DMS53 (cell line): Measurements from ENCODE around the gene MTIF3.

Source experiments
- DNase-seq: peaks from one replicate; lab custom pipeline; 2025; lab: John Stamatoyannopoulos, UW

MTIF3 gene, protein sequence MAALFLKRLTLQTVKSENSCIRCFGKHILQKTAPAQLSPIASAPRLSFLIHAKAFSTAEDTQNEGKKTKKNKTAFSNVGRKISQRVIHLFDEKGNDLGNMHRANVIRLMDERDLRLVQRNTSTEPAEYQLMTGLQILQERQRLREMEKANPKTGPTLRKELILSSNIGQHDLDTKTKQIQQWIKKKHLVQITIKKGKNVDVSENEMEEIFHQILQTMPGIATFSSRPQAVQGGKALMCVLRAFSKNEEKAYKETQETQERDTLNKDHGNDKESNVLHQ

DNA sequence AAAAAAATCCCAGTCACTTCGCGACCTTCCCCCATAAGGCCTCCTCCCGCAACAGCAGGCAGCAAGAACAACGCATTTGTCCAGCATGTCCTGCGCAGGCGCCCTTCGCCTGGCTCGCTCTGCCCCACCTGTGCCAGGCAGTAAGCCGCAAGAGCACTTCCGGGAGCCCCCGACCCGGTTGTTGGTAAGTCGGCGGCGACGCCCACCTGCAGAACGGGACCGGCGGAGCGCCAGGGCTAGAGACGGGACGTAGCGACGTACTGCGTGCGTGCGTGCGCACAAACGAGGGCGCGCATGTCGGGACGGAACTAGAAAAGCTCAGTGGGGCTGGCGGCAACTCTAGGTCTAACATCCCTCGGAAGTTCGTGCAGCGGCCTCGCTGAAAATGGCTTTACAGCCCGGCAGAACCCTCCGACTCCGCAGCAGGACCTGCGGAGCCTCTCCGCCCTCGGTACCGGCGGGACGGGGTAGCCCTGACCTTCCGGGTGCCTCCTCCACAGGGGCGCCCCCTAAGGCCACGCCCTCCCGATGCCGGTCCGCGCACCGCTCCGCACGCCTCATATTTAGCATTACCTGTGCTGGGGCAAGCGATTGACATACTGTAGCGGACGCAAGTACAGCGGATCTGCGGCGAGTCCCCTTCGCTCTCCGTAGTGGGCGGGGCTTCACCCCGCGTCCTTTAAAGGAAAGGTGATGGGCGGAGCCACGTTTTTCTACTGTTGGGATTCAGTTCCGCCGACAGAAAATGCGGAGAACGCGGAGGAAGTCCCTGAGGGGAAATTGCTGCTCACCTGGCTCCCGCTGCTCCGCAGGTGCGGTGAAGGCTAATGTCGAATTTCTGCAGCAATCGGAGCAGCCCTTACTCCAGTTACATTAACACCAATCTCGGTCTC is at the start of gene MTIF3:
MTIF3 (minus strand) TSS at position 629 of the 893 bp plus-strand sequence. CDS start 10,116 bp downstream, outside the sequence.
- DNase-seq, result peak; percentile 99

DNA sequence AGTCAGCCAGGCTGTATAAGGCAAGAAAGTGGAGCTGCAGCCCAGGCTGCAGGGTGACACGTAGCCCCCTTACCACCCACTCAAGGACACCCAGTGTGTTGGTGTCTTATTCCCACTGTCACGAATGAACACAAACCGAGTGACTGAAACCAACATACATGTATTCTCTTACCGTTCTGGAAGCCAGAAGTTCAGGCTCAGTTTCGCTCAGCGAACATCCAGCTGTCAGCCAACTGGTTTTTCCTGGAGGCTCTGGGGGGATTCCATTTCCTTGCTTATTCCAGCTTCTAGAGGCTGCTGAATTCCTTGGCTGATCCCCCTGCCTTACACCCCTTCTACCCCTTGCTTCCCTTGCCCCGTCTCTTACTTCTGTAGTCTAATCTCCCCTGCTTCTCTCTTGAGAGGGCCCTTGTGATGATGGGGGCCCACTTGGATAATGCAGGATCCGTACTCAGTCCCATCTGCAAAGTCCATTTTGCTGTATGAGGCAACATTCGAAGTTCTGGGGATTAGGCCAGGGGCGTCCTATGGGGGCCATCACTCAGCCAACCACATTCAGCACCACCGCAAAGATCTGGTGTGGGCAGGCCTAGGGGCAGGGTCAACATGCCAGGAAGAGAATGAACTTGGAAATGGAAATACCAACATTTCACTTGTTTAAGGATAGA is 47.3 kb upstream of the MTIF3 start:
- no peak for DNase-seq

DNA sequence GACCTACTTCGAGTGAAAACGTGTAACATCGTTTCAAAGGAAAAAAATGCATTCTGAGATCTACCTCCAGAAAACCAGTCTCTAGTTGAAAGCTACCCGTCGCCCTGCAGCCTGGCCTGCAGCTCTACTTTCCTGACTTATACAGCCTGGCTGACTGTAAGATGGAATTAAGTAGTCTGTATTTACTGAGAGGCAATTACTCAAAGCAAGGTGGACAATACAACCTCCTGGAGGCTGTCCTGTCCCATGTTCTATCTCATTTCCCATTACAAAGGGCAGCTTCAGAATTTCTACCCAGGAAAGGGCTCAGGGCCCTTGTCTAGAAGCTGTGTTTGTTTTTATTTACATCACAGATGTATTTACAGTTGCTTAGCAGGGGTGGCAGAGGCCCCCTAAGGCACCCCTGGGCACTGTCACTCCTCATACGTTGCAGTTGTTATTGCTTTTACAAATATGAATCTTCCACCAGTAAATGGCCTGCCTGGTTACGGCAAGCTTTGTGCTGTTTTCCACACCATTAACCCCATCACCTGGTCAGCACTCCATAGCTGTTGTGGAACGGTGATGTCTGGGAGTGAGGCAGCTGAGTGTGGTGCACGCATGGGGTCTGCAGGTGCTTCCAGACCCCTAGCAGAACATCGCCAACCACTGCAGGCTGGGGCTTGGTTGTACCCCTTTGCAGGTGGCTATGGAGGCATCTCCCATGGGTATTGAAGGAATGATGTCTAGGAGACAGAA is 46.3 kb upstream of the MTIF3 start:
- no peak for DNase-seq

DNA sequence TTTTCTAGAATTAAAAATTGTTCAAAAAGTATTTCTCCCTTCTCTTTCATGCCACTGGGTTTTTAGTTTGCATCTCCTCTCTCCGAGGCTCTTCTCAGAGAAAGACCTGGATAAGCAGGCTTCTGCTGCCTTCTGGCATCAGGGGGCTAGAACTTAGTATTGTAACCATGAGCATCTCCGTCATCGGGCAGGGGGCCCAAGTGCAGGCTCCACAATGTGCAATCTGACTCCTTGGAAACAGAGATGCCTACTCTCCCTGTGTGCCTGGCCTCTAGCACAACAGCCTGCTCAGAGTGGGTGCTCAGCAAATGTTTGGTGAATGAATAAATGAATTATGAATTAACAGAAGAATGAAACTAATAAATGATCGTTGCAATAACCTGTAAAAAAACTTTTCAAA is 45.6 kb upstream of the MTIF3 start:
- DNase-seq, result no peak

DNA sequence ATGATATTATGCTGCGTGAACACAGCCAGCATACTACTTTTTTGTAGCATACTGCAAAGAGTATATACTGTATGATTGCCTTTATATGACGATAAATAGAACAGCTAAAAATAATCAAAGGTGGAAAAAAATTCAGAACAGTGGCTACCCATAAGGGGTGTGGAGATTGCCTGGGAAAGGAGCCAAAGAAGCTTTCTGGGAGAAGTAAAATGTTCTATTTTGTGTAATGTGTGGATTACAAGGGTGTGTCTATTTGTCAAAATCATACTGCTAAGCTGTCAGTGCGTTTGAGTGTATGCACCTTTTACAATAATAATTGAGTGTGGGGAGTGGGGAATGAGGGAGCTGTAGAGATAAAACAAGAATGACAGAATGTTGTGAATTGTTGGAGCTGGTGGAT is 45.2 kb upstream of the MTIF3 start:
- DNase-seq, result no peak

DNA sequence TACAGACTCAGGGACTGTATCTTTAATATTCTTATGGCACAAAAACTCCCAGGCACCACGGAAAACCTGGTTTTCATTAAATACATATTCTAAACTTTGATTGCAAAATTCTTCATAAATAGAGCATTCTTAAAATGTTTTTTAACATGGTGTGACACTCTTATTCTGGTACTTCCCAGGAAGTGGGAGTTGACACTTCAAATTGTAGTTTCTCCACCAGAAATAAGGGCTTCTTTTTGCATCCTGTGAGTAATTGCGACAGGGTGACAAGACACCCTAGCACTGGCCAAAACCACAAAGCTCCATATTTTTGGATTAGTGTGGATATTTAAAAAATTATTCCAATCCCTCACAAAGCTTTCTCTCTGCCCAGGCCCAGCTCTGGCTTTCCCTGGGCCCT is 43.6 kb upstream of the MTIF3 start:
- no peak for DNase-seq

DNA sequence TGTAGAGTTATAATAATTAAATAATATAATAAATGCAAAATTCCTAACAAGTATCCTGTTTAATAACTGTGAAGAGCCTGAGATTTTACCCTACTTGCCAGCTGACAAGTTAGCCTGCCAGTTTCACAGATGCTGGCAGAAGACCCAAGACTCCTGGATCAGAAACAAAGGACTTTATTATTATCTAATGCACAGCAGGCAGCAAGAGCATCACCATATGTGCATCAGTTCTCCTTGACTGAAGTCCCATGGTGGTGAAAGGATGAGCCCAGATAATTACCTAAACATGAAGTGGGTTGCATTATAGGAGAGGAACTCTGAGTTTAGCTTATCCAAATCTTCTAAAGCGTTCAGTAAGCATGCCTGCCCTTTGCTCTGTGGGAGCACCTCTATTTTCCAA is 39.1 kb upstream of the MTIF3 start:
- no peak for DNase-seq

DNA sequence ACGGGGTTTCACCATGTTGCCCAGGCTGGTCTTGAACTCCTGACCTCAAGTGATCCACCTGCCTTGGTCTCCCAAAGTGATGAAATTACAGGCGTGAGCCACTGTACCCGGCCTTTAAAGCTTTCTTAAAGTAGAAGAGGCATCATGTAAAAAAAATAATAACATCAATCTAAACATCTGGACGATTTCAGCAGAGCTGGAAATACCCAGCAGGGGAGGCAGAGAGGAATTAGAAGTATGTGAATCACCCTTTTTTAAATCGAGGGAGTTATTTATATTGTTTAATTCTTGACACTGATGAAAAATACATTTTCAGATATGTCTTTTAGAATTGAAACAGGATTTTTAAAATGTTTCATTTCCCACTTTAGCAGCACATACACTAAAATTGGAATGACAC is 37.4 kb upstream of the MTIF3 start:
- no peak for DNase-seq

DNA sequence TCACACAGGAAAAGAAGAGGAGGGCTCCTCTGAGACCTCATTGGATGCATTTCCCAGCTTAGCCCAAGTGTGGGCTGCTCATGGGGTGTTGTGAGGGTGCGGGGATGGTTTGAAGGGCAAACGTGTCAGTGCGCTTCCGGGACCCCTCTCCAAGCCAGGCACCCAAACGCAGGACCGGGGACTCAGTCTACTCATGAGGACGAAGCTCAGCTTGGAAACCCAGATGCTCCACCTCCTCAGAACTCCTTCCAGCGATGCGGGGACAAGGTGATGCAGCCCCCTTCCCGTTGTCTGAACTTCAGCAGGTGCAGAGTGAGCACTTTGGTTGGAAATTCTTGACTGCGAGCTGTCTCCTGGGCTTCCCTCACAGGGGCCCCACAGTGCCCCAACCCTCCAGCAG is 33.1 kb upstream of the MTIF3 start:
- no peak for DNase-seq

DNA sequence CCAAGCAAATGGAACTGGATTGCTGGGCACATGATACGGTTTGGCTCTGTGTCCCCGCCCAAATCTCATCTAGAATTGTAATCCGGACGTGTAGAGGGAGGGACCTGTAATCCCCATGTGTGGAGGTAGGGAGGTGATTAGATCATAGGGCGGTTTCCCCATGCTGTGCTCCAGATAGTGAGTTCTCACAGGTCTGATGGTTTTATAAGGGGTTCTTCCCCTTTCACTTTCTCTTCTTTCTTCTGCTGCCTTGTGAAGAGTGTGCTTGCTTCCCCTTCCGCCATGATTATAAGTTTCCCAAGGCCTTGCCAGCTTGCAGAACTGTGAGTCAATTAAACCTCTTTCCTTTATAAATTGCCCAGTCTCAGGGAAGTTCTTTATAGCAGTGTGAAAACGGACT is 32.6 kb upstream of the MTIF3 start:
- no peak for DNase-seq

DNA sequence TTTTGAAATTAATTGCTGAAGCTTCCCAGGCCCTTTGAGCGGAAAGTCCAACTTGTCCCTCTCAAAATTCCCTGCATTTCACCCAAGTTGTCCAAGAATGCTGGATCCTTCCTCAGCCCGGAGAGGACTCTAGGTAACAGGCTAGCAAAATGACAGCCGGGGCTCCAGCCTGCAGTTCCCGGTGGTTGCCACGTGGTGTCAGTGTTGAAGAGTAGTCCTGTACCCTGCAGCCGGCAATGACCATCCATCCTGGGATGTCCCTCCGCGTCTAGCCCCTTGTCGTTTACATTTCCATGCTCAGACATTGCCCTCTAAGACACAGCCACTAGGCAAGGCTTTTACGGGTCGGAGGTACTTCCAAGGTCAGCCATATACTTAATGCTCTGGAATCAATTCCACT is 31.4 kb upstream of the MTIF3 start:
- DNase-seq, result peak; percentile 77

DNA sequence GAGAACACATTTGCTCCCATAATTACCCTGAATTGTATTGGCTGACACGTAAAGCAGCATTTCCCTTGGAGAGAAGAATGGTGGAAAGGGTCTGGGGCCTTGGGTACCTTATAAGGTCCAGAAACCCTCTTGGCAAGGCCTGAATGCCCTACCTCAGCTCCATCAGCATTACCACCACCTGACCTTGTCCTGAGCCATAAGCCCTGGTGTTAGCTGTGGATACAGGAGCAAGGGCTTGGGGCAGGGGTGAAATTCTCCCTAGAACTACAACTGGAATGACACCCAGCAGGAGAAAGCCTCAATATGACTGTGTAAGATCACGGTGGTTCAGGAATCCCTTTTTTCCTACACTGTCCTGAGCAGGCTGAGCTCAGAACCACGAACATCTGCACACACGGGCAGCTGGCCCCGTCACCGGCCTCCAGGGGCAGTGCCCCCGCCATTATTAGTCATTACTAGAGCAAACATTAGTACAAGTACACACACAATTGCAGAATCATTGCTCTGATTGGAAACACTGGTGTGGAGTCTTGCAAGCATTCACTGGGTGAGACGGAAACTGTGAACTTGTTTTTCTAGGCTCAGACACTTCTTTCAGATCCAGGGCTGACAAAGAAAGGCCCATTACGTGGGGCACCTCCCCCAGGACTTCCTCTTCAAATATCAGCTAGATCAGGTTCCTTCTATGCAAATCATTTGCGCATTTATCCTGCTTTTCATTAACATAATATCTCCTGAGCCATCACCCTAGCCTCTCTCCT is 26.8 kb upstream of the MTIF3 start:
- peak; percentile 96 for DNase-seq

DNA sequence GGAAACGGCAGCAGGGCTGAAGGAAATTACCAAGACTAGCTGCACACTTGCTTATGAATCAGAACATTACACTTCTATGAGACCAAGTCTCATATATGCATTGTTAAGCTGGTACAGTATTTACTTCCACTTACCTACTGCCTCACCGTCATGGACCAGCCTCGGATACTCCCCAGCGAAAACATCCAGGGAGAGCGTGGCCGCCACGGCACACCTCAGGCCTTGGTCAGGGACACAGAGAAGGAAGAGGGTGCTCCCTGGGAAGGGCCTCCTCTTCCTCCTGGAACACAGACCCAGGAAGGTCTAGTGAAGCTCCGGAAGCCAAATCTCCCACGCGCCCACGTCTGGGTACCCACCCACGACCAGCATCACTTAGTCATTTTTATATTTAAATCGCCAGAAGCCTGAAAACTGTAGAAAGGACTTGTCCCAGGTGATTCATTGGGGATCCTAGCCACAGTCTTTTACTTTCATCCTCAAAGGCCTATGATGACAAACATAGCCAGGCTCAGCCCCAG is 24.4 kb upstream of the MTIF3 start:
- no peak for DNase-seq

DNA sequence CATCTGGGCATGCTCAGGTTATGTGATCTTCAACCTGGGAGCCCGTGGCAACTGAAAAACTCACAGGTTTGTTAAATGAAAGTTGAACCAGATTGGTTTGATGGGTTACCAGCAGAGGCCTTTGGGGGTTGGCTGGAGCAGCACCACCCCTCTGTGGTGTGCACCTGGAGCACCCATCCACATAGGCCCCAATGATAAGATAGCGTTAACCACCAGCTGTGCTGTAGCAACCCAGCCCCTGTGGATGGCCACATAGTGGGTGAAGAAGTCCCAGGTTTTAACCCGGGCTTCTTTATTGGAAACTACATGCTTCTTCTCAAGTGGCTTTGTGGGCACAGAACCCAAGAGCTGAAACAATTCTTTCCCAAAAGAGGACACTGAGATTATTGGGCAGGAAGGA is 22.6 kb upstream of the MTIF3 start:
- DNase-seq, result no peak

DNA sequence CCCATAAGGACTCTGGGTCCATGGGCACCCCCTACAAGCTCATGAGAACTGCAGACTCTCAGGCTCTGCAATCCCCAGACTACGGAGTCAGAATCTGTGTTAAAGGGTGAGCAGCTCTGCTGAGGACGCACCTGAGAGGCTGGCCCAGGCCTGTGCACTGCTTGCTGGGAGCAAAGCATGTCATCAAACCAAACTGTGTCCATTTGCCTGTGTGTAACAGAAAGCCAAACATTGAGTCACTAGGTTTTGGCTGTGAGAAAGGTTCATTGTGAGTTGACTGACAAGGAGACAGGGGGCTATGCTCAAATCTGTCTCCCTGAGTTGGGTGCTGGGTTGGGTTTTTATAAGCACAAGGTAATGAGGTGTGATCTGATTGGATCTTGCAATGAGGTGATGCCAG is 22.1 kb upstream of the MTIF3 start:
- DNase-seq, result peak; percentile 10

DNA sequence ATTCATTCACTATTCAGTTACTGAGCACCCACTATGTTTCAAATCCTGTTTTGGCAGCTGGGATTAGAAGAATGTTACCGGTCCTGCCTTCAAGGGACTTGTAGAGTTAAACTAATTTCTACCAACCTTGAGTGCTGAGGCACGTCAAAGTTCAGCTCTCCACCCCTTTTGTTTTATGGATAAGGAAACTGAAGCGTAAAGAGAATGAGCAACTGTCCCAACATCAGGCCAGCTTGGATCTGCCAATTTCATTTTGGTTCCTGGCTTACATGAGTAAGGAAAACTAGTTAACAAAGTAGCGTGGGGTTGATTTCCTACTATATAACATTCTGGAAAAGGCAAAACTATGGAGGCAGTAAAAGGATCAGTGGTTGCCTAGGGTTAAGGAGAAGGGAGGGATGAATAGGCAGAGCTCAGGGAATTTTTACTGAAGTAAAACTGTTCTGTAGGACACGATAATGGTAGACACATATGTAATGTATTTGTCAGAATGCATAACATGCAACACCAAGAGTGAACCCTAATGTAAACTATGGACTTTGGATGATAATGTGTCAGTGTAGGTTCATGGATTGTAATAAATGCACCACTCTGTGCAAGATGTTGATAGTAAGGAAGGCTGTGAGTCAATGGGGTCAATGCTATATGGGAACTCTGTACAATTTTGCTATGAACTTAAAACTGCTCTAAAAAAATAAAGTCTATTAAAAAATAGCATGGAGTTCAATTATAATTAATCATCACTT is 19.9 kb upstream of the MTIF3 start:
- no peak for DNase-seq

DNA sequence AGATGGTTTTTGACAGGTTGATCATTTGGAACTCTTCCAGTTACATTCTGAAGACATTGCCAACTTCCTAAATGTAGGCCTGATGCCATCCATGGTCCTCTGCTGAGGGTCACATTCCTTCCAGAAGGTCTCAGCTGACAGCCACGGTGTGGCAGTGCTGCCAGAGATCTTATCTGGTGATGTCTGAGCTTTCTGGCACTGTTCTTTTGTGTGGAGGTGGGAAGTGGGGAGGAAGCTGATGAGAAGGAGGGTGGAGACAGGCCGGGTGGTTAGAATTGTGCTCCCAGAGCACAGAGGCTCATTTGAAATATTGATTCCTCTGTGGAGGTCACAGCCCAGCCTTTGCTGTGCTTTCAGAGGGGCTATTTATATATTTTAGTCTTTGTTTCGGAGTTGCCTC is 16.1 kb upstream of the MTIF3 start:
- no peak for DNase-seq

DNA sequence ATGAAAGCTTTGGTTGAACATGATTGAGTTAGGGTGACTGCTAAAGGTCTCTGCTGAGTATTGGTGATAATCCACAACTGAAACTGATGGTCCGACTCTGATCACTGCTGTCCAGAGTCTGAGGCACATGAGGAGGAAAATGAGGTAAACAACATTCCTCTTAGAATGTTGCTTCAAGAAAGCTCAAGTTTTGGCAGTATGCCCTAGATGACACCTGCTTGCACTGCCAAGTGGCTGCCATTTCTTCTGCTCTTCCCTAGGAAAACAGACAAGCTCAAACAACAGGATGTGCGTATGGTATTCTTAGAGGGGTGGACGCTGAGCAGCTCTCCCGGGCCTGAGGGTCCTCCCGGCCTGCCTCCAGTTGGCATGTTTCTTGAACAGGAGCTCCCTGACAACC is 15.2 kb upstream of the MTIF3 start:
- peak; percentile 21 for DNase-seq

DNA sequence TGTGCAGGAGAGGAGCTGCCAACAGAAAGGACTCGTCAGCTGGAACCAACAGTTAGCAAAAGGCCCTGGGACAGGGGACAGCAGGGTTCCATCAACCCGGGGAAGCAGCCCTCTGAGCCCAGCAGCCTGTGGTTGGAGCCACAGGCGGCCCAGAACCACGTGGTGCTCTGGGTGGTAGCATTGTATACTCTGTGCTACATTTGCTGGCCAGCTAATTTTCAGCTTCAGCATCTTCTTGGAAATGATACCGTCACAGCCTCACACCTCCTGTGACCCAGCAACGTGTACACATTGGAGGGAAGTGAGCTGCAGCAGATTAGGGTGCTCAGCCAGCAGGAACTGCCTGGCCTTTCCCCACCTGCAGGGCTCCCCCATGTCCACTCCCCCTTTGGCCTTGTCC is 13.1 kb upstream of the MTIF3 start:
- no peak for DNase-seq

DNA sequence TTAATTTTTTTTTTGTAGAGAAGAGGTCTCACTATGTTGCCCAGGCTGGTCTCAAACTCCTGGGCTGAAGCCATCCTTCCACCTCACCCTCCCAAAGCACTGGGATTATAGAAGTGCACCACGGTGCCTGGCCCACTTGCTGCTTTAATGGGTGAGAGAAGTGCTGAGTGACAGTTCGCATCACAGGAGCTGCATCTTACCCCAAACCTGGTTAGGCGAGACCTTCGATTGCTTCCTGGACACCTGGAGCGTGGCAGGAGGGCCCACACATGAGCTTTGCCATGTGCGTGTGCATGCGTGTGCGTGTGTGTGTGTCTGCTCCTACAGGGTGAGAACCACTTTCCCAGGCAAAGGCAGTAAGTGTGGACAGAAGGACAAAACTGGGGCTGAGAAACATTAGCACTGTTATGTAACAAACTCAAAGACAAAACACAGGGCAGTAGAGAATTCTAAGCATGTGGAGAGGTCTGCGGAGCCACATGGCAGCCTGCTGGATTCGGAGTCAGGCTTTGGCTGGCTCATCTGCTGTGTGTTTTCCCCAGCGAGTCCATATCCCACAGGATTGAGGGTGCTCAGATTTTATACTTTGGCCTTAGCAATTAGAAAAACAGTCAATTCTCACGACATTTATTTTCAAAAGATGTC is 11.7 kb upstream of the MTIF3 start:
- no peak for DNase-seq
